Esophagus muscularis mucosa (tissue), 4 donors: ENCODE measurements around the gene CNNM2. TPM values are rescaled to one million over a fixed set of nuclear protein-coding genes. Genes with fewer than 3 reads are reported as not detected.
A peak's percentile ranks its signal among the peaks of the same experiment; 100 is the strongest.

Source experiments
- DNase-seq: peaks from one replicate; pipeline ENCODE4 v3.0.0-alpha.2; 2017; ENCODE audit errors: extremely low spot score
- H3K27ac ChIP-seq, 4 donors: fragments of 200-600 bp; sonication (generic); replicated peaks in 1 of 4; 1 replicate in 3 of 4; 2 replicates in 1 of 4; pipeline ENCODE4 v1.5.1; 2016 to 2019; ENCODE audit warnings: mild to moderate bottlenecking in 1 of 4
- H3K27me3 ChIP-seq, 4 donors: fragments of 200-600 bp; sonication (generic); one replicate each; pipeline versions ENCODE4 v1.5.1 to v1.6.0; 2016 to 2019
- H3K36me3 ChIP-seq, 4 donors: fragments of 200-600 bp; sonication (generic); one replicate each; pipeline ENCODE4 v1.5.1; 2016 to 2019
- H3K4me1 ChIP-seq, 4 donors: fragments of 200-600 bp; sonication (generic); one replicate each; pipeline ENCODE4 v1.5.1; 2016 to 2019
- H3K4me3 ChIP-seq, 4 donors: fragments of 200-600 bp; sonication (generic); 1 replicate in 2 of 4; 2 replicates in 2 of 4; pipeline ENCODE4 v1.5.1; 2016 to 2019; ENCODE audit warnings: mild to moderate bottlenecking in 4 of 4, moderate library complexity in 1 of 4
- H3K9me3 ChIP-seq, 4 donors: fragments of 200-600 bp; sonication (generic); 1 replicate in 3 of 4; 2 replicates in 1 of 4; pipeline ENCODE4 v1.5.1; 2016 to 2019
- CTCF ChIP-seq, 3 experiments: fragments of 200-600 bp in 2 of 3; fragments of 450-650 bp in 1 of 3; sonication (generic) in 2 of 3; IDR thresholded peaks; one replicate each; pipeline ENCODE4 v1.5.1; 2017 to 2019; ENCODE audit warnings: antibody characterized with exemption in 3 of 3, mild to moderate bottlenecking in 2 of 3, moderate library complexity in 1 of 3
- EP300 ChIP-seq: sonication (generic); formaldehyde crosslinking; IDR thresholded peaks from one replicate; pipeline ENCODE4 v1.6.1; 2017; ENCODE audit warnings: antibody characterized with exemption
- POLR2A ChIP-seq: fragments of 450-650 bp; IDR thresholded peaks from one replicate; pipeline ENCODE4 v1.6.1; 2017; ENCODE audit warnings: antibody characterized with exemption, moderate library complexity, mild to moderate bottlenecking, low read depth
- POLR2AphosphoS5 ChIP-seq, 2 donors: sonication (generic); formaldehyde crosslinking; IDR thresholded peaks; one replicate each; pipeline ENCODE4 v1.6.1; 2017; ENCODE audit warnings: antibody characterized with exemption in 2 of 2
- WGBS: methylation state at CpG from one replicate; pipeline ENCODE4 v1.1.5; 2018; 5-methylcytosine and 5-hydroxymethylcytosine counted together
- intact Hi-C: fragments of 100-400 bp; cut with DNase I; formaldehyde crosslinking; loops from one replicate; pipeline ENCODE4 v1.15.1; 2023
- total RNA-seq, 4 donors: library from RNA; depleted of rRNA; stranded (reverse); fragments of >200 nt; gene quantifications; one replicate each; pipeline versions ENCODE4 v1.1.0 to v1.2.1, GENCODE V29; 2016

CNNM2 gene
- total RNA-seq, 4 donors from 2014 or later: 4.0 to 9.3 (median 5.4) TPM

- WGBS: 83% methylated on average over 3 of the region's 3 CpGs
- Histone ChIP-seq H3K4me3 (peak overlapping the region in 3 of 4 donors; percentile 40 to 45 (median 44)), H3K27ac (peak overlapping the region; percentile 46 to 66 (median 54))
Observed at GRCh38 chr10:103054621-103055020, 136.5 kb downstream of the CNNM2 start.

GRCh38 chr10:103055105-103055504, 137.0 kb downstream of the CNNM2 start:
- intact Hi-C loops: no loop called here

More at GRCh38 chr10:103054621-103055020, 136.5 kb downstream of the CNNM2 start:
- TF ChIP-seq EP300 (no peak), POLR2AphosphoS5 (IDR thresholded peaks at IDR 0.05) (no peak), POLR2A (no peak), CTCF (IDR thresholded peaks at IDR 0.05) (no peak)
- intact Hi-C loops: loop anchor here (5.0 kb wide), 1 partner anchor 137 kb away; the partner anchor contains the start of gene CNNM2
- H3K4me1 ChIP-seq: peaks cover 5 to 16% (median 15%) of the 10 kb centered on the region in 4 donors
- H3K36me3 ChIP-seq: peaks cover 0 to 14% (median 7%) of the 10 kb centered on the region in 4 donors
- H3K27me3 ChIP-seq: no peaks in the 10 kb centered on the region
- no peaks in the 10 kb centered on the region for H3K9me3 ChIP-seq
- DNase-seq: no peak

GRCh38 chr10:103058034-103058433, 139.9 kb downstream of the CNNM2 start:
- intact Hi-C loops: no loop called here
- H3K36me3 ChIP-seq: peaks cover 0 to 8% (median 4%) of the 10 kb centered on the region in 4 donors
- H3K9me3 ChIP-seq: no peaks in the 10 kb centered on the region
- DNase-seq: no peak
- no peak overlapping the region for H3K4me3 ChIP-seq
- no peaks in the 10 kb centered on the region for H3K27me3 ChIP-seq
- H3K4me1 ChIP-seq: peaks cover 5 to 16% (median 15%) of the 10 kb centered on the region in 4 donors
- no peak overlapping the region for H3K27ac ChIP-seq
- TF ChIP-seq POLR2A (no peak), EP300 (no peak), POLR2AphosphoS5 (IDR thresholded peaks at IDR 0.05) (no peak), CTCF (IDR thresholded peaks at IDR 0.05) (no peak)
- WGBS: 80% methylated on average over 3 of the region's 3 CpGs

More at GRCh38 chr10:103055105-103055504, 137.0 kb downstream of the CNNM2 start:
- DNase-seq: no peak
- H3K4me3 ChIP-seq: no peak overlapping the region
- TF ChIP-seq EP300: no peak
- no peak for TF ChIP-seq POLR2AphosphoS5 (IDR thresholded peaks at IDR 0.05)
- TF ChIP-seq CTCF (IDR thresholded peaks at IDR 0.05): no peak
- no peak for TF ChIP-seq POLR2A
- H3K36me3 ChIP-seq: peaks cover 0 to 10% (median 5%) of the 10 kb centered on the region in 4 donors
- no peaks in the 10 kb centered on the region for H3K9me3 ChIP-seq
- no peak overlapping the region for H3K27ac ChIP-seq
- no peaks in the 10 kb centered on the region for H3K27me3 ChIP-seq
- peaks cover 5 to 16% (median 15%) of the 10 kb centered on the region in 4 donors for H3K4me1 ChIP-seq
- WGBS: 56% methylated on average over 4 of the region's 4 CpGs

GRCh38 chr10:103060575-103060974, 142.5 kb downstream of the CNNM2 start:
- H3K36me3 ChIP-seq: peaks cover 0 to 15% (median 5%) of the 10 kb centered on the region in 4 donors
- no peak for DNase-seq
- no peak for TF ChIP-seq POLR2AphosphoS5 (IDR thresholded peaks at IDR 0.05)
- no peak overlapping the region for H3K27ac ChIP-seq
- intact Hi-C loops: loop anchor here (10.0 kb wide), 1 partner anchor 226 kb away; the partner anchor contains the start of gene CYP17A1
- 65% methylated on average over 2 of the region's 2 CpGs for WGBS
- H3K4me1 ChIP-seq: no peaks in the 10 kb centered on the region
- H3K9me3 ChIP-seq: no peaks in the 10 kb centered on the region
- H3K4me3 ChIP-seq: no peak overlapping the region
- H3K27me3 ChIP-seq: no peaks in the 10 kb centered on the region

GRCh38 chr10:103062854-103063590, 144.9 kb downstream of the CNNM2 start:
- no peaks in the 10 kb centered on the region for H3K9me3 ChIP-seq
- TF ChIP-seq EP300 (no peak), POLR2A (no peak), CTCF (IDR thresholded peaks at IDR 0.05) (no peak), POLR2AphosphoS5 (IDR thresholded peaks at IDR 0.05) (no peak)
- no peak for DNase-seq
- intact Hi-C loops: loop anchor here (10.0 kb wide), 1 partner anchor 228 kb away; the partner anchor contains the start of gene CYP17A1
- no peak overlapping the region for H3K27ac ChIP-seq
- peaks cover 0 to 13% (median 3%) of the 10 kb centered on the region in 4 donors for H3K36me3 ChIP-seq
- no peaks in the 10 kb centered on the region for H3K4me1 ChIP-seq
- 85% methylated on average over 13 of the region's 15 CpGs for WGBS
- H3K4me3 ChIP-seq: no peak overlapping the region
- H3K27me3 ChIP-seq: no peaks in the 10 kb centered on the region
